HepG2 (cell line): ENCODE results near the gene FBXL22. TPM values are rescaled to one million over a fixed set of nuclear protein-coding genes. Genes with fewer than 3 reads are reported as not detected.

ENCODE experiments used
- ATAC-seq: fragments of 200-7000 bp; cut with Tn5 transposase; 3 replicates; pipeline ENCODE4 v1.9.1; 2020; ENCODE audit warnings: mild to moderate bottlenecking, moderate library complexity
- BruUV-seq: library from RNA; stranded (reverse); fragments of 400-500 nt; replicated peaks from 2 replicates; lab custom pipeline; 2021; lab: Mats Ljungman, UMichigan
- CTCF ChIA-PET: fragments of 300-600 bp; formaldehyde crosslinking; extraction: SDS; loops from one replicate; lab custom pipeline; 2021; ENCODE audit warnings: low total read pairs, inconsistent platforms, low intra/inter-chr PET ratio; lab: Yijun Ruan, JAX
- POLR2A ChIA-PET: fragments of 350-600 bp; sonication (Branson Sonifier 250); formaldehyde crosslinking; loops from one replicate; lab custom pipeline; 2020; ENCODE audit warnings: antibody characterized with exemption, inconsistent platforms; lab: Yijun Ruan, JAX
- DNase-seq: peaks from one replicate; pipeline ENCODE4 v3.0.0-alpha.2; 2015; ENCODE audit warnings: low spot score
- FAIRE-seq: peaks from 3 replicates; lab custom pipeline; 2011; peaks lifted over from hg19 to GRCh38; lab: Jason Lieb, UNC
- H2AFZ ChIP-seq: one replicate; pipeline ENCODE4 v1.6.1; 2011; ENCODE audit warnings: low read length, inconsistent platforms
- H3K27ac ChIP-seq: fragments of 300-600 bp; 3 replicates; pipeline ENCODE4 v1.8.0; 2011; ENCODE audit warnings: mixed run types, mild to moderate bottlenecking, mixed read lengths, low read length, inconsistent platforms; ENCODE audit not compliant: insufficient read depth; ENCODE audit errors: extremely low read length
- H3K27me3 ChIP-seq, 2 experiments: fragments of 200-600 bp in 1 of 2; 2 replicates in 1 of 2; 3 replicates in 1 of 2; pipeline versions ENCODE4 v1.6.0 to v1.8.0; 2011; ENCODE audit warnings: low read length in 2 of 2, mild to moderate bottlenecking in 2 of 2, moderate library complexity in 2 of 2, inconsistent platforms in 1 of 2; ENCODE audit not compliant: insufficient read depth in 2 of 2, control insufficient read depth in 1 of 2
- H3K36me3 ChIP-seq, 2 experiments: fragments of 200-600 bp in 1 of 2; replicated peaks in 1 of 2; 2 replicates in 1 of 2; 3 replicates in 1 of 2; pipeline versions ENCODE4 v1.5.1 to v1.8.0; 2011; ENCODE audit warnings: low read length in 2 of 2, inconsistent platforms in 1 of 2; ENCODE audit not compliant: insufficient read depth in 2 of 2, control insufficient read depth in 1 of 2
- H3K4me1 ChIP-seq: 2 replicates; pipeline ENCODE4 v1.5.1; 2012; ENCODE audit warnings: low read length, inconsistent platforms; ENCODE audit not compliant: insufficient read depth
- H3K4me2 ChIP-seq: 2 replicates; pipeline ENCODE4 v1.6.0; 2011; ENCODE audit warnings: low read depth, low read length, inconsistent platforms
- H3K4me3 ChIP-seq, 3 experiments: fragments of 200-600 bp in 1 of 3; sonication (generic), shearing (Covaris generic) in 1 of 3; replicated peaks in 1 of 3; 2 replicates each; pipeline ENCODE4 v1.5.1; 2011 to 2016; ENCODE audit warnings: low read length in 3 of 3, inconsistent platforms in 2 of 3, low read depth in 2 of 3, mild to moderate bottlenecking in 2 of 3, control low read depth in 1 of 3, mixed read lengths in 1 of 3; ENCODE audit not compliant: insufficient read depth in 1 of 3
- H3K79me2 ChIP-seq: one replicate; pipeline ENCODE4 v1.6.1; 2011; ENCODE audit warnings: low read length, inconsistent platforms; ENCODE audit not compliant: insufficient read depth
- H3K9ac ChIP-seq: 2 replicates; pipeline ENCODE4 v1.6.0; 2011; ENCODE audit warnings: mild to moderate bottlenecking, low read depth, low read length, inconsistent platforms; ENCODE audit not compliant: insufficient read depth
- H3K9me3 ChIP-seq: 2 replicates; pipeline ENCODE4 v1.5.1; 2012; ENCODE audit warnings: mild to moderate bottlenecking, low read length
- H4K20me1 ChIP-seq: 2 replicates; pipeline ENCODE4 v1.6.0; 2011; ENCODE audit warnings: inconsistent platforms, mild to moderate bottlenecking, low read length, moderate library complexity; ENCODE audit not compliant: insufficient read depth
- PHF8 ChIP-seq: sonication (generic); formaldehyde crosslinking; IDR thresholded peaks from 2 replicates; pipeline ENCODE4 v1.5.0; 2020; ENCODE audit warnings: missing genetic modification reagents
- TERF1 ChIP-seq: sonication (generic); formaldehyde crosslinking; IDR thresholded peaks from 2 replicates; pipeline ENCODE4 v1.8.0; 2022; ENCODE audit warnings: mild to moderate bottlenecking, missing genetic modification reagents, moderate library complexity
- ZBTB33 ChIP-seq: sonication (generic); formaldehyde crosslinking; IDR thresholded peaks from 2 replicates; pipeline ENCODE4 v1.4.0; 2020; ENCODE audit warnings: missing genetic modification reagents
- ZMAT5 ChIP-seq: sonication (generic); formaldehyde crosslinking; IDR thresholded peaks from 2 replicates; pipeline ENCODE4 v1.5.0; 2020; ENCODE audit warnings: mild to moderate bottlenecking, low read depth, missing genetic modification reagents, borderline replicate concordance
- ZNF407 ChIP-seq: sonication (generic); formaldehyde crosslinking; IDR thresholded peaks from one replicate; pipeline ENCODE4 v1.5.1; 2020; ENCODE audit warnings: mild to moderate bottlenecking, missing genetic modification reagents; ENCODE audit errors: not compliant biosample characterization
- ZNF746 ChIP-seq: sonication (generic); formaldehyde crosslinking; IDR thresholded peaks from 2 replicates; pipeline ENCODE4 v1.8.0; 2022; ENCODE audit warnings: mild to moderate bottlenecking, missing genetic modification reagents
- ZNF749 ChIP-seq: sonication (generic); formaldehyde crosslinking; IDR thresholded peaks from 2 replicates; pipeline ENCODE4 v1.8.0; 2022; ENCODE audit warnings: mild to moderate bottlenecking, missing genetic modification reagents, moderate library complexity, borderline replicate concordance
- ZNF776 ChIP-seq: sonication (generic); formaldehyde crosslinking; IDR thresholded peaks from 2 replicates; pipeline ENCODE4 v1.4.0; 2020; ENCODE audit warnings: mild to moderate bottlenecking, missing genetic modification reagents
- ZNF850 ChIP-seq: sonication (generic); formaldehyde crosslinking; conservative IDR thresholded peaks from 2 replicates; pipeline ENCODE4 v1.9.0; 2021; ENCODE audit warnings: mild to moderate bottlenecking, missing genetic modification reagents
- WGBS: methylation state at CpG from one replicate; pipeline ENCODE4 v1.1.6; 2017; ENCODE audit warnings: low lambda C conversion rate; 5-methylcytosine and 5-hydroxymethylcytosine counted together
- in situ Hi-C: cut with HindIII; loops from 2 replicates; pipeline ENCODE4 v1.10.0; 2017; ENCODE audit warnings: low pct_unique_long_range_greater_than_20kb; ENCODE audit not compliant: extremely low pct_ligation_motif_present
- intact Hi-C: fragments of 100-400 bp; cut with micrococcal nuclease; formaldehyde crosslinking; loops from one replicate; pipeline ENCODE4 v1.10.0; 2022; ENCODE audit not compliant: unreplicated experiment
- polyA plus RNA-seq, 8 experiments: library from polyadenylated mRNA; depleted of rRNA in 3 of 8; stranded (reverse) in 7 of 8; unstranded in 1 of 8; fragments of >200 nt; fragmentation: Illumina TruSeq in 4 of 8; extraction: Trizol in 4 of 8; gene quantifications; 2 replicates each; pipeline versions ENCODE4 v1.2.1 to v1.2.3, GENCODE V29; 2011 to 2016; ENCODE audit warnings: low read depth in 4 of 8, missing spikeins in 1 of 8, mixed read lengths in 1 of 8; ENCODE audit not compliant: insufficient read depth in 1 of 8
- total RNA-seq, 5 experiments: library from RNA; depleted of rRNA; stranded (reverse); fragments of >200 nt; fragmentation: Illumina TruSeq; extraction: Trizol; gene quantifications; 2 replicates each; pipeline ENCODE4 v1.2.3, GENCODE V29; 2016; ENCODE audit warnings: low read depth in 1 of 5
- TF ChIP-seq, protein P1 (sequence below): sonication (generic); formaldehyde crosslinking; IDR thresholded peaks from 2 replicates; pipeline ENCODE4 v1.5.1; 2020; ENCODE audit warnings: missing genetic modification reagents, mild to moderate bottlenecking, borderline replicate concordance

Gene FBXL22
- total and polyA plus RNA-seq, 2 of the 13 experiments (the other 11 are each of a cell fraction or from before 2014, with no cell fraction given): 0.15 to 0.33 TPM

DNA sequence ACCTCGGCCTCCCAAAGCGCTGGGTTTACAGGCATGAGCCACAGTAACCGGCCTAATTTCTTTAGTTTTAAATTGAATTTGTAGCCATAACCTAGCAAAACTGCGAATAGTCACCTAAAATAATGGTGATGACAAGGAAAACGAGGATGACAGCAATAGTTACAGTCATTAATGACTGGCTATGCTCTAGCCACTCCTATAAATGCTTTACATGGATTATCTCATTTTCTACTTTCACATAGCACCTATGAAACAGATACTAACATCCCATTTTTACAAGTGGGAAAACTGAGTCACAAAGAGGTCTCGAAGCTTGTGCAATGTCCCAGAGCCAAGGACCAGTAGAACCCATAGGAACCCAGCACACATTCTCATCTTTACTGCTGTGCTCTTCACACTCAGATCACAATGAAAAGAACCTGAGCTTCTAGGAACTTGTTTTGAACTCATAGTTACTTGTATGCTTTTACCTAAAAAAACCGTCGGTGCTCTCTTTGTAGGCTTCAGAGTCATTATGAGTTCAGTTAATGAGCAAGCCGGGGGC, 39.4 kb downstream of the FBXL22 start:
- DNase-seq: no peak
- H3K27me3 ChIP-seq: no peaks in the 10 kb centered on the region
- H3K4me3 ChIP-seq: no peak overlapping the region
- ATAC-seq: no peak
- in situ Hi-C loops (no loop called here), intact Hi-C loops (loop anchor here (10.0 kb wide), 1 partner anchor 68 kb away; no protein-coding TSS in a partner anchor)
- CTCF ChIA-PET: no interaction called here
- H3K9ac ChIP-seq: no peak overlapping the region
- no peak overlapping the region for H2AFZ ChIP-seq
- H3K4me1 ChIP-seq: no peaks in the 10 kb centered on the region
- H3K79me2 ChIP-seq: no peaks in the 10 kb centered on the region
- no TSS peak for BruUV-seq
- POLR2A ChIA-PET: no interaction called here
- H4K20me1 ChIP-seq: no peaks in the 10 kb centered on the region
- H3K4me2 ChIP-seq: no peak overlapping the region
- 98% methylated on average over 9 of the region's 9 CpGs for WGBS
- H3K36me3 ChIP-seq: peaks cover 7 to 42% of the 10 kb centered on the region in 2 experiments; a peak in 3 of 5 replicates
- no peak for FAIRE-seq
- H3K9me3 ChIP-seq: no peaks in the 10 kb centered on the region
- H3K27ac ChIP-seq: no peak overlapping the region
- TF ChIP-seq ZBTB33: no peak
- no peak for TF ChIP-seq ZNF776
- no peak for TF ChIP-seq ZNF850 (CRISPR knock-in tag)
- no peak for TF ChIP-seq PHF8 (CRISPR knock-in tag)
- TF ChIP-seq TERF1 (CRISPR knock-in tag): no peak
- no peak for TF ChIP-seq ZNF746 (CRISPR knock-in tag)
- TF ChIP-seq, protein P1, sequence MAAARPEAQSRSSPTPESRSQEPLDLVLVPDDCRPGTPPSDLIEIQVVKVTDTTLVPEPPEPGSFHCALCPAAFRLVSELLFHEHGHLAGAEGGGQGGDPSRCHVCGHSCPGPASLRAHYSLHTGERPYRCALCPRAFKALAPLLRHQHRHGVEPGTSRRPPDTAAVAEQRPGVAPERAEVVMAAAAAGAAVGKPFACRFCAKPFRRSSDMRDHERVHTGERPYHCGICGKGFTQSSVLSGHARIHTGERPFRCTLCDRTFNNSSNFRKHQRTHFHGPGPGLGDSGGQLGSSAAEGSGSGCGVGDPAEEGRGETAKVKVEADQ (CRISPR knock-in tag): no peak
- TF ChIP-seq ZMAT5 (CRISPR knock-in tag): no peak
- TF ChIP-seq ZNF749 (CRISPR knock-in tag): no peak
- no peak for TF ChIP-seq ZNF407
